HG03378 (cell line): Measurements from ENCODE around the gene TNS3.

Experiments used
- ATAC-seq: cut with Tn5 transposase; IDR thresholded peaks from one replicate; pipeline ENCODE4 v1.9.1; 2021; ENCODE audit warnings: mild to moderate bottlenecking, moderate library complexity; ENCODE audit not compliant: unreplicated experiment

TNS3 gene

DNA sequence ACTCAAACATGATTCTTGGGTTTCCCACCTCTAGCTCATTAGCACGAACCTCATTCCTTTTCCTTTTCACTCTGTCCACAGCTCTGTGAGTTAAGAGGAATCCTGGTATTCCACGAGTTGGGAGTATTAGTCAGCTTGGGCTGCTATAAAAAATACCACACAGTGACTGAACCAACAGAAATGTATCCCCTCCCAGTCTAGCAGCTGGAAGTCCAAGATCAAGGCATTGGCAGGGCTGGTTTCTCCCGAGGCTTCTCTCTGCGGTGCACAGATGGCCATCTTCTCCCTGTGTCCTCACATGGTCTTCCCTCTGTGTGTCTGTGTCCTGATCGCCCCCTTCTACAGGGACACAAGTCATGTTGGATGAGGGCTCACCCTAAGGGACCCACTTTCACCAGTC is 261.6 kb downstream of the TNS3 start:
- no peak for ATAC-seq

DNA sequence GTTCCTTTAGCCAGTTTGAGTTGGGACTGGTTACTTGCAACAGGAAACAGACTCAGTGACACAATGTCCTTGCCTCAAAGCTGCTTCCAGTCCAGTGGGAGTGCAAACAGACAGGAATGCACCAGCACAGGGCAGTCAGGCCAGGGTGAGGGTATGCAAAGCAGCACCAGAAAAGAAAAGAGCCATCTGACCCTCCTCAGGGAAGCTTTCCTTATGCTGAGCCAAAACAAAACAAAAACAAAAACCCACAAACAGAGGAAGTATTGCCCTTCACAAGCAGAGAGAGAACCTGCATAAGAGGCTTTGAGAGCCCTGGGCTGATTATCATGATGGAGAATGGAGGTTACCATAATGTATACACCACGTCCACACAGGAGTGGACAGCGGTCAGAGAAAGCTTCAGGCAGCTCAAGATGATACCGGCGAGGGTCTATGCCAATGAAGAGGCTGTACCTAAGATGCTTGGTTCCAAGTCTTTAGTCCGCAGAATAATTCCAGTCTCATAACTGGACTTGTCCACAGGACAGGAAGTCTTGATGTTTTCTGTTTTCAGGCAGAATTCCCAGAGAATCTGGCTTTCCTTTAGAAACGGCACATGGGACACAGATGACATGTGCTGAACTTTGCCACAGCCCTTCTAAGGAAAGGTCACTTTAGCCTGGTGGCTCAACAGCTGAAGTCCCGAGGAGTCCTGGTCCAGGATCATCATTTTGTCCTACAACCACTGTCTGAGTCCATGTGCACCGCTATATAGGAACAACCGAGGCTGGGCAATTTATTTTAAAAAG is 263.3 kb downstream of the TNS3 start:
- peak; percentile 83 for ATAC-seq

DNA sequence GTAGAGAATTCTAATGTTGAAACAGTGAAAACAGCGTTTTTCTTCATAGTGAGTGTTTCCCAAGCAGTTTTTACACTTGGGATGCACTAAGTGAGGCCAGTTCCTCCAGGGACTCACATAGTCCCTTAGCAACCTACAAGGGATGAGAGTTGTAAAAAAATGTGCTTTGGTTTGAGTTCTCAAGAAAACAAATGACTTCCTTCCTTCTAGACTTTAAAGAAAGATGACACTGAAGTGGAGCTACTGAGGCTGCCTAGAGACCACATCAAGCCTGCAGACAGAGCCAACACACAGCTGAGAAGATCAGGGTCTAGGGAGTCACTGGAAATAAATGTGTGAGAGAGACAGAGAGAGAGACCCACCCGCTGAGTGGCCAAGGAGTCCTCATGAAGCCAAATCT is 264.4 kb downstream of the TNS3 start:
- ATAC-seq, result no peak

DNA sequence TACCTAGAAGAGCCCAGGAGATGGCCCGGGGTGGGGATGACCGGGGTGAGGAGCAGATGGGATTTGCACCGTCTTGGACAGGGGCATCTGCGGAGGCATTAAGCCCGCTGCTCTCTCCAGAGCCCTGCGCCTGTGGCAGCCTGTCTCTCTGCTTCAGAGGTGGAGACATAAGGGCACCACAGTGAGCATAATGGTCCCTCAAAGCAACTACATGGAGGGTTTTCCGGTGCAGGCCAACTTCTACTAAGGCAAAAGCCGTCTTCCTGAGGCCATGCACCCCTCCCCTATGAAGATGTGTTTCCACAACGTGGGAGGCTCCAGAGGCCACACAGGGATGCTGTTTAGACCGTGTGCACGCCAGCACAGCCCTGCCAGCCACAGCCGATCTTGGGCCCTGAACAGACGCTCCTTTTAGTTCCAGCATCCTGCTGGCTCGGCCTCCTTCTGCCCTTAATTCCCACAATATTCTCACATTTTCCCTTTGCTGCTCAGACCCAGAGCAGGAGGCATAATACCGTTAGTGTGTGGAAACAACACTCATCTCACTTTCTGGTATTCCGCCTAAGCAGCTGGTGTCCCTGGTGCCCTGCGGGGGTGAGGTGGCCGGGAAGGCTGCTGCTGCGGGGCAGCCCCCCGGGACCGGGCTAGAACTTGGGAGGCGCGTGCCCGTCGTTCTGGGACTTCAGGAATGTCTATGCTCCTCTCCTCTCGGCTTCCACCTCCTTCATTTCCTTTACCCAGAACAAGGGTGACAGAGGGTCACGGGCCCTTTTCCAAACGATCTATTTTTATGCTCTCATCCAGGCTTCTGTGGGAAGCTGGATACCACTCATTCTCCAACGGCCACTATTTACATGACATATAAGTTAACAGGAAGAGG is 266.9 kb downstream of the TNS3 start:
- no peak for ATAC-seq

DNA sequence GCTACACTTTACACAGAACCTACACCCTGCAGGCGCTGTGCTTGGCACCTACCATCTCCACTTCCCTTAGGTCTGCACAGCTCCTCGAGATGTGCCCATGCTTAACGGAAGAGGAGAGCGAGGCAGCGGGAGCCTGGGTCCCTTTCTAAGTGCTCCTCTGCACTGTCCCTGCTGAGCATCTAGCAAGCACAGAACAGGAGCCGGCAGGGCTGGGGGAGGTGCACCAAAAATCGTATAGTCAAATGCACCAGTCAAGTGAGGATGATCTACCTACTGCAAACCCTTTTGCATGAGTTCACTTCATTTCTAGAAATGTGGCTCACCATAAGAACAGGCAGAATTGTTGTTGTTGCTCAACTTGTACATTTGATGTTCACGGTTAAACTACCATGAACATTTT is 267.7 kb downstream of the TNS3 start:
- ATAC-seq, result no peak

DNA sequence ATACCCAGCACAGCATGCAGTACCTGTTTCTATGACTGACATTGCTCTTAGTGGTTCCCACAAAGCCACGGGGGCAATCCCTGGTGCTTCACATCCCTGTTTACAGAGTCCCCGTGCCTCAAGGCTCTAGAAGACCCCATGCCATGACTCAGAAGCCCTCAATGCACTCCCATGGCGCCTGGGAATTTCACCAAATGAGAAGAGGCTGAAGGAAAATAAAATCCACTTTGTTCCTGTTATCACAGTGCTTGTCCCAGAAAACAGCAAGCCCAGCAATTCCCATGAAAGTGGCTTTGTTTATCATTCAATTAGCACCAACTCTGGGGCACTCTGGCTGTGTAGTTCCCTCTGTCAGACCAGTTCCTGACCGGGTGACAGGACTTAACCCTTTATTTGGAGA is 268.3 kb downstream of the TNS3 start:
- ATAC-seq, result no peak

DNA sequence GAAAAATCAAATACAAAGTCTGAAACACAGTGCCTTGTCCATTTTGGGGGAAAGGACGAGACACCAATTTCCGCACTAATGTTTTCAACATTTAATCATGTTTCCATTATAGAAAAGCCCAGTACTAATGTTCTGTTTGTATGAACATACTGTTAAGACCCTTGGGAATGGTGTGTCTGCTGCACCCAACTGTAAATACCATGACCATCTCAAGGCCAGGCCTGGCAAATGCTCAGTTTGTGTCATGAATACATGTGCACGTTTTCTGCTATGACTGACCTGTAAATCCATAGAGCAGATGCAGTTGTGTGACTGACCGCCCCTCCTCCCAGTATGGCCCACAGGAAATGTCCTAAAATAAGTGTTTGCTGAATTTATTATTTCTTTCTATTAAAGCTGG is 270.0 kb downstream of the TNS3 start:
- ATAC-seq, result no peak

DNA sequence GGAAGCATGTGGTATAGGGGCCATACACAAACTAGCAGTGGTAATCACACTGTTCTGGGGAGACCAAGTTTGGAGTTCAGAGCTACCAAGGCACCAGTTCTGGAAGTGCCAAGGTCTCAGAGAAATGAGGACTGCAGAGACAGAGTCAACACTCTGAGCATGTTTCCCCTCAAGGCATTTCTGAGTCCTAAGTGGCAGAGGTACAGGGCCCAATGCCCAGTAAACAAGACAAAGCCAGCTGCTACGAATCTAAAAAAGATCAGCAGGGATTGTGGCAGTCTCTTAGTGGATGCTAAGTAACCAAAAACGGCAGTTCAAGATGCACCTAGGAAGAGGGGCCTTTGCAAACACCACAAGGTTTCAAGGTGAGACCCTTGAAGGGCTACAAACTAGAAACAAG is 271.9 kb downstream of the TNS3 start:
- ATAC-seq, result no peak

DNA sequence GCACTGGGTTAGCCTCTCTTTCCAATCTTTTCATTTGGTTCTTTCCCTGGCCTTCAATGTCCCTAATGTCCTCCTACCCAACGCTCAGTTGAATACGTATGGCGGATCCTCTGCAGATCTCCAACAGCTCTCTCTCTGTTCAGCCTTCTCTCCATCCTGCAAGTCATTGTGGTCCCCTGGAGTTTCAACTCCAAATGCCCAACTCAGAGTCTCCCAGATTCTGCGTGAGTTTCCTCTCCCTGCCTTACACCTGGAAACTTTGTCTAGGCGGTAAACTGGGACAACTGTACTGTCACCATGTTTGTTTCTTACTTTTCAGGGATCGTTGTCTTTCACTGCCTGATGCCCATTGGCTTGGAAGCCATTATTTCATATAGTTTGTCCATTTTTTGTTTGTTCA is 273.1 kb downstream of the TNS3 start:
- no peak for ATAC-seq

DNA sequence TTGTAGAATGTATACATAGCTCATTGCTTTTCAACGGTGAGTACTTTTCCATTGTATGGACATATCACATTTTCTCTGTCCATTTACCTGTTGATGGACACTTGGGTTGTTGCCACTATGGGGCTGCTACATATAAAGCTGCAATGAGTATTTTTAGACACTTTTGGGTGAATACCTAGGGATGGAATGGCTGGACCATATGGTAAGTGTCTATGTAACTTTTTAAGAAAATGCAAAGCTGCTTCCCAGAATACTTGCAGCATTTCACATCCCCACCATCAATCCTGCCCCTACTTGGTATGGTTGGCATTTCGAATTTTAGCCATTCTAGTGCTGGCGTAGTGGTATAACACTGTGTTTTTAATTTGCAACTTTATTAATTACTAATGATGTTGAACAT is 274.6 kb downstream of the TNS3 start:
- no peak for ATAC-seq

DNA sequence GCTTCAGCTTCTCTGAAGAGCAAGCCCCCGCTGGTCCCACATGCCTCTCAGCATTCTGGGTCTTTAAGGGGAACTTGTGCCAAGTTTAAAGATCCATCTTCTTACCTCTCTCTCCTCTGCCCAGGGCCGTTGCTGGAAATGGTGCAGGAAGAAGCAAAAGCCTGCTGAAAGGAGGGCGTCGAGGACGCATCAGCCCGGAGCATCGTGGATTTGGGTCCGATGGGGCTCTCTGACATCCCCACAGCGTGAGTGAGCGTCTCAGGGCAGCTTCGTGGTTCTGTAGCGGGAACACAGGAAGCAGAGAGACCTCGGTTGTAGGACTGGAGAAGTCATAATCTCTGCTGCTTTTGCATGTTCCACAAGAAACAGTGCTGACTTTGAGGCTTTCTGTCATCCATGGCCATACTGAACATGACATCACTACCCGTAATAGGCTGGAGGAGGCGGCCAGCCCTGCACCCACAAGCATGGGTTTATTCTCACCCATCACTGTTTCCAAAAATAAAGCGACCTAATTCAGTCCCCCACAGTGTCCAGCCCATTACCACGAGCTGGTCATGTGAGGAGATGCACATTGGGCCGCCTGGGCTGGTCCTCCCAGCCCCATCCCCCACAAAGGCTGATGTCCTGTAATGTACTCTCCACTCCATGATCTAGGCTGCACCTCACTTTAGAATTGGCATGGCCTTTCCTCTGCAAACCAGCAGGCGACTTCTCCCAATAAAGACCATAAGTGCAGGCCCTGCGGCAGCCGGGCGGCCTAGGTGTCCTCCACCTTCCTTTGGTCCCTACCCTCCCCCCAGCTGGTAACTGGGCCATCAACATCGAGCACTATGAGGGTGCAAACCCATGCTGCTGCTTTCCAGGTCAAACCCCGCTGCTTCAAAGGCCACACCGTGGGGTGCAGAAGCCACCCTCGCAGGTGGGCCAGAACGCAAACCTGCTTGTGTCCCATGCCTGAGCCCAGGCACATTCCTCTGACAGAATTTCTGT is 276.9 kb downstream of the TNS3 start:
- ATAC-seq, result no peak

DNA sequence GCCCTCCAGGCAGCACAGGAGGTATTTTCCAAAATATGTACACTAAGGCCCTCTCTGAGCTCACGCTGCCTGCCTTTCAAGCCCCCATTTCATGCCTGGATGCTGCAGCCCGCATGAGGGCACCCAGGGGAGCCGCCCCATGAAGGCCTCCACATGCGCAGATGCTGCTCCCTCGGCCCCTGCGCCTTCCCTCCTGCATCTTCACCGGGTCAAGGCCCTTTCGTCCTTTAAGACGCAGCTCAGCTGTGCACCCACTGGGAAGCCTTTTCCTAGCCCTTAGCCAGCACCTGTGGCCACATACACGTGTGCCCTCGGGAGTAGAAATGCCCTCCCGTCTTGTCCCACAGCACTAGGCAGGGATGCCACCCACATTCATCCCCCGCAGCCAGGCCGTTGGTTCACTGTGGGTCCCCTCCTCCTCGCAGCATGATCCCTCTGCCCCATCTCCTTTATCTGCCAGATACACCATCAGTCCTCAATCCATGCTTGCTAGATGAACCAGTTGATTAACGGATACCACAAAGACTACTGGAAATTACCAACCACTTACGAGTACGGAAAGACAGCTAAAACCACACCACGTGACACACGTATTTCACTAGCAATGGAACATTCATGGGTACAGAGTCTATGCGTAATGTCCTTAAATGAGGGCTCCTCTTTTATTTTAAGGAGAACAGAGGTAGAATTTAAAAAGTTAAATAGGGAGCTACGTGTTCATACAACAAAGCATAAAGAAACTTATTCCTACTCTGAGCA is 278.0 kb downstream of the TNS3 start:
- no peak for ATAC-seq

DNA sequence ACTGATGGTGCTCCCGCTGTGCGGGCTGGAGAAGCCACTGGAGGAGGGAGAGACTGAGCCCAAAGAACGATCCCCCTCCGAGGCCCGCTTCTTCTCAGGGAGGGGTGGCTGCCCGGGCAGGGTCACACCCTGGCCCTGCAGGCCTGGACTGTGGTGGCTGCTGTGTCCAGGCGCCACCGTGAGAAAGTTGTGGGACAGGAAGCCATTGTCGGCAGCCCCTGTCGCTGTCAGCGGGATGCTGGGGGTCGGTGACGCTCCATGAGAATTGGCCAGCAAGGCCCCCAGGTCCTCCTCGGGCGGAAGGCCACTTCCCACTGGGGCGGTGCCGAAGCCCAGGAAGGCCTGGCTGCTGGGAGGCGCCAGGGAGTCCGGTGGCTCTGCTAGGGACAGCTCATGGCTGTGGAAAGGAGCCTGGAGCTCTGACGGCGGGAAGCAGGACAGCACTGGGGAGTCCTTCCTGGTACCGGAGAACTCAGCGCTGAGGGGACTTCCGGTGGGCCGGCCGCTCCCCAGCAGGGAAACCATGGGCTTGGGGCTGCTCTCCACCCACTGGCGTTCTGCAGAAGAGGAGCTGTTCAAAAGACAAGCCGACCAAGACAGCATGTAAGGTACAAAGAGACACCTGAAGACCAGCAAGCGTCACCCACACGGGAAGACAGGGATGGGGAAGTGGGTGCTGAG is 278.8 kb downstream of the TNS3 start:
- no peak for ATAC-seq

DNA sequence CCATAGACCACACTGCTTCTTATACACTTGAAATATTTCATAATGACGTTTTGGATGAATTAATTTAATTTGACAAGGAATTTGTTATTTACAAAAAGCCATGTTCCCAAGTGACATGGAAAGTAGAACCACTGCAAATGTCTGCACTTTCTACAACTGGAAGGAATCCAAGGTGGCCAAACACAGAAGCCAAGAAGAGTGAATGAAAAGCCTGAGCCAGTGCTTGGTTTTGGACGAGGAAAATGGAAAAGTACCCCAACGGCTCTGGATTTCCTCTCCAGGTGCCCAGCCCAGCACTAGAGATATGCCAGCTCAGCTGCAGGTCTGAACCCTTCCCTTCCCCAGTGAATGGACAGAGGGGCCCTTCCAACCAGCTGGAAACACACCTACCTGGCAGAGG is 279.4 kb downstream of the TNS3 start:
- ATAC-seq, result no peak

DNA sequence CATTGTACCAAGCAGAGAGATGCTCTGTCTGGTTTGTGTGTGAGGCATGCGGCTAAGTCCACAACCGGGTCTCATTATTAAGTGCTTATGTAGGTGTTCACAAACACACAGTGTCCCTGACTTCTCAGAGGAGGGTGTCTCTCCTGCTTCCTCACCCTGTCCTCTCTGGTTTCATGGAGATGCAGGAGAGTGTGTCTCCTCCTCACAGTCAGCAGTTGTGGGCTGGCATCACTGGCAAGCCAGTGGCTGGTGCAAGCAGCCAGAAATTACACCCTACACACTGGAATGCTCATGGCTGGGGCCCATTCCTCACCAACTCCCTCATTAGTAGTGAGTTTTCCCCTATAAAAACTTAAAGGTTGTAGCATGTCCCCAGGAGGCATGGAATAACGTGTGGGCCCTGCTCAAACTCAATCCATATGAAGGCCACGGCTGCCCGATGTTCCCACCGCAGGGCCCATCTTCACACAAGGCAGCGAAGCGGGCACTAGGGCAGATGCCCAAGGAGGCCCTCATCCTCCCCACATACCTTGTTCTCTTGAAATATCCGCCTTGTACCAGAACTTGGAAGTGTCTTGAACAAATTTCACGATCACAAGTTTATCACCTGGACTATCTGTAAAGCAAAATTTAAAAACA is 280.1 kb downstream of the TNS3 start:
- no peak for ATAC-seq

DNA sequence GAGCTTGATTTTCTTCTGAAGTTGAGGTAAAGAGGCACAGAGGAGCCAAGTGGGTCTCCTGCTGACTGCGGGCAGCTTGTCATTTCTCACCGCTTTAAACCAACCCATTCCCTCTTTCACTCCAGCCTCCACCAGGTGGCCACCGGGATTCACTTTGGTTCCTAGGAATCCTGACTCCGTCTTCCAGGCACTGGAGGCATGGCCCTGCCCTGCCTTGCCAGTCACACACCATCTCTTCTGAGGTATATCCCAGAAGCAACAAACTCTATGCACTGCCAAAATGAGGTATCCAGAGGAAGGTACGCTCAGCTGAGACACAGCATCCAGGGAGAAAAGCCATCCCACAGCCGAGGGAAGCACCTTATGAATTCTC is 280.8 kb downstream of the TNS3 start:
- no peak for ATAC-seq

DNA sequence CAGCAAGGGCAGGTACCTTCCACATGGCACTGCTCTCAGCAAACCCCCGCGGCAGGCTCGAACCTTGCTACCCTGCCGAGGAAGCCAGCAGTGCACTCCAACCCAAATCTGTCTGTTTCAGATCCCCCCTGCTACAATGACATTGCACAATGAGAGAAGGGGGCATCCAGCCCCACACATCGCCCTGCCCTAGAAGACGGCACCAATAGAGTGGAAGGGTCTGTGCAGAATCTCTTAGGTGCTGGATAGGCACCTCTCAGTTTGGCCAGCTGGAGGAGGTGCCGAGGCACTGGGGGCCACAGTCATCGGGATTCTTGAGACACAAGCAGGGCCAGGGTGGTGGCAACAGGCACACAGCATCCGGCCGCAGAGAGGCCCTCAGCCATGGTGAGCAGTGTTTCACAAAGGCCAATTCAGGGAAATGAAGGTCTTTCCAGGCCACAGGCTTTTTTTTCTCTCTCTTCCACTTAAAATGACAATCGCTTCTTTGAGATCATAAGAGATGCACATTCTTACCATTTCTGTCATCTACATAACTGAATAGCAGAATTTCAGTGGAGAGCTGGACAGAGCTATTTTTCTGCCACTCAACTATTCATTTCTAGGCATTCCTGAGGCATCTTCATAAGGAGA is 281.3 kb downstream of the TNS3 start:
- ATAC-seq, result no peak

DNA sequence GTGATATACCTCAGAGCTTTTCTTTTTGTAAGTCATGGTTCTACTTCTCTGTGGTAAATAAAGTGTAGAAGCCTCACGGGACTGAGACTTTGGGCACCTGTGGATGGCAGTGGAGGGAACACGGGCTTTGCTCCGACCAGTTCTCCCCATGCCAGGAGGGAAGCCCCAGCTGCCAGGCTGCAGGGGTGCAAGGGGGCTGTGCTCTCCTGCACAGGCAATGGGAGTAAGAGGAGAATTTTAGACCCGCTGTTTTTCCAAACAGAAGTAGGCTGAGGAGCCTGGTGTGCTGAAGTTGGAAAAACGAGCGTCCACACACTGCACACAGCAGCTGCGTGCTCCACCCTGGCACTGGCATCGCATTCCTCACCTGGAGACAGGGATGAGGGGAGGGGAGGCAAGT is 282.4 kb downstream of the TNS3 start:
- no peak for ATAC-seq

DNA sequence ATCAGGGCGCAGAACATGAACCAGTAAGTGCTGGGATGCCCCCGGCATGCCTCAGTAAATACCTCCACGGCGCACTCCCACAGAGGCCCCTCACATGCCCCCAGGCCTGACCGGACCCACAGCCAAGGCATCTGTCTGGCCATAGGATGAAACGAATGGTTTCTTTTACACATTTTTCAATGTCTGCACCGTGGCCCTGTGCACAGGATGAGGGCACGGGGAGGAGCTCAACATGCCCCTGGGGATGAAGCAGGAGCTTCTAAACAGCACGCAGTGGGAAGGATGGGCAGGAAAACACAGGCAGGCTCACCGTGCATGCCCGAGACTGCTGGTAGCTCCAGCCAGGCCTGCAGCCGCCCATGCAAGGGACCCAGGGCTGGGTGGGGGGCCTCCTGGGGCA is 283.3 kb downstream of the TNS3 start:
- ATAC-seq, result no peak
